OCI-LY7 (cell line): ENCODE results near the gene SMIM35.

ENCODE experiments used
- CTCF ChIP-seq: fragments of 200-600 bp; sonication (generic); conservative IDR thresholded peaks from 2 replicates; pipeline ENCODE4 v1.5.1; 2014; ENCODE audit warnings: mild to moderate bottlenecking, antibody characterized with exemption, low read length, moderate library complexity, mixed read lengths
- EZH2phosphoT487 ChIP-seq: fragments of 200-600 bp; sonication (generic); IDR thresholded peaks from 2 replicates; pipeline ENCODE4 v1.6.1; 2018; ENCODE audit warnings: low read depth, borderline replicate concordance, mild to moderate bottlenecking, mixed run types, antibody characterized with exemption, low read length, moderate library complexity, mixed read lengths

- TF ChIP-seq CTCF (no peak), EZH2phosphoT487 (no peak)
Observed at GRCh38 chr11:118076754-118077281, 9.9 kb downstream of the SMIM35 start, which contains the start of gene TMPRSS4.
